ENCODE results near the gene ACOXL.

Gene ACOXL

DNA sequence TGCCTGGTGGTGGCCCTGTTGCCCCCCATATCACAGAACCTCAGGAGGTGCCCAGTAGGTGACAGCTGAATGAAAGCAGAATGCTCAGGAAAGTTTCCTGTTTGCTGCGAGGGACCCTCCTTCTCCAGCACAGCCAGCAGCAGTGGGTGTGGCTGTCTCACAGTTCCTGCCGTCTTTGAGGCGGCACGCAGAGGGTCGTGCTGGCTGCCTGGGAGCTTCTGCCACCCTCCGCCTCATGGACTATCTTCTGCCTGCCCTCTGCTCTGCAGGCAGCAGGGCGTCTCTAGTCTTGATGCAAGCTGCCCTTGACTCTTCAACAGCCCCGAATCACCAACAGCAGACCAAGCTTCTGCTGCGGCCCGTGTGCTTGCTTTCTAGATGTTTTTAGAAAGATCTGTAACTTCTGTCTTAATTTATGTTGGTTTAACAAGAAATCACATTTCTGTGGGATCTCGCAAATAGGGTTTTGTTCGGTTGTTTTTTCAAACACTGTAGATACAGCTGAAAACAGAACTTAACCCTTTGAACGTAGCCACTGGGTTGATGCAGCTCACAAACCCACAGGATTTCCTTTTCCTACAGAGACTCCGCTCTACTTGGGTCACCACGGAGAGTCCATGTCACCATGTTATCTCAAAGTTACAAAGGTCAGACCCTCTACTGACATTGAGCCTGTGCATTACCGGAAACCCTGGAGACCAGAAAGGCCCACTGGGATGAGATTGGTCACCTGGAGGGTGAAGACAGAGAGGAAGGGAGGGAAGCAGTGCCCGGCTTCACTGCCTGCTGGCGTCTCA lies 144.9 kb downstream of the ACOXL start:
- no peak for DNase-seq

- DNase-seq, result no peak
These were observed 145.8 kb downstream of the ACOXL start for GRCh38 chr2:110878150-110878549.

- DNase-seq, result no peak
These were observed 149.5 kb downstream of the ACOXL start for GRCh38 chr2:110881908-110882307.

- DNase-seq, result no peak
These were observed 151.0 kb downstream of the ACOXL start for GRCh38 chr2:110883406-110883805.

GRCh38 chr2:110885256-110885655 lies 152.9 kb downstream of the ACOXL start:
- DNase-seq, result no peak

DNA sequence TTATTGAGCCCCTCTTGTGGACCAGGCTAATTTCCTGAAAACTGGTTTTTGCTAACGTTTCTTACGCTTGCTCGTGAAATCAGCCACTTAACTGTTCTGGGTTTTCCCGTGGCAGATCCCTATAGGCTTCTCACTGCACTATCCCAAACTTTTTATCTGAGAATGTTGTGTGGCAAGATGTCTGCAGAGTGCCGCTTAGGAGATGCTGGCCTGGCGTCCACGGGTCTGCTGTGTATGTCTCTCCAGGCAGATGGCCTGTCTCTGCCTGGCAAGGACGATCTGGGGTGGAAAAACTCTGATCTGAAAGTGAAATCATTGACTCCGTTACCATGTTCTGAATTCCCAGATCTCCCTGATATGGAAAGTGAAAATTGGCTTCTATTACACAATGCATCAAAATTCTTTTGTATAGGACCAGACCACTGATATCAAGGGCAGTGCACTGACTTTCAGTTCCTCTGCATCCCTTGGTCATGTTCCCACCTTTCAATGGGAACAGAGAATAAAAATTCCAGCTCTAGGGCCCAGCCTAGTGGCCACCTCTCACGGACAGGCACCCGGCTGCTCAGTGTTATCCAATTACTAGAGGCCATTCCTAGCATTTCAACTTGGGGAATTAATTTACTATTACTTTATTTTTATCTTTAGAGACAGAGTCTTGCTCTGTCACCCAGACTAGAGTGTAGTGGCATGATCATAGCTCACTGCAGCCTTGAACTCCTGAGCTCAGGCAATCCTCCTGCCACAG lies 154.6 kb downstream of the ACOXL start:
- no peak for DNase-seq

GRCh38 chr2:110888411-110888810 lies 156.0 kb downstream of the ACOXL start:
- no peak for DNase-seq

GRCh38 chr2:110891626-110892025 lies 159.3 kb downstream of the ACOXL start:
- no peak for DNase-seq

DNA sequence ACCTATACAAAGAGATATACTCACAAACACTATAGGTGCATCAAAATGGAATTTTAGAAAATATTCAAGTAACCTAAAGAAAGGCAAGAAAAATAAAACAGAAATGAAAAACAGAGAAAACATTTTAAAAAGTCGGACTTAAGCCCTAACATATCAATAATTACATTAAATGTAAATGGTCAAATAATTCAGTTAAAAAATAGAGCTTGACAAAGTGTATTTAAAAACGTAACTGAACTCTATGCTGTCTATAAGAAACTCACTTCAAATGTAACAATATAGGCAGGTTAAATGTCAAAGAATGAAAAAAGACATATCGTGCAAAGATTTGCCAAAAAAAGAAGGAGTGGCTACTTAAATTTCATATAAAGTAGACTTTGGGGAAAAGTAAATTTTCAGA lies 163.9 kb downstream of the ACOXL start:
- DNase-seq, result no peak

DNA sequence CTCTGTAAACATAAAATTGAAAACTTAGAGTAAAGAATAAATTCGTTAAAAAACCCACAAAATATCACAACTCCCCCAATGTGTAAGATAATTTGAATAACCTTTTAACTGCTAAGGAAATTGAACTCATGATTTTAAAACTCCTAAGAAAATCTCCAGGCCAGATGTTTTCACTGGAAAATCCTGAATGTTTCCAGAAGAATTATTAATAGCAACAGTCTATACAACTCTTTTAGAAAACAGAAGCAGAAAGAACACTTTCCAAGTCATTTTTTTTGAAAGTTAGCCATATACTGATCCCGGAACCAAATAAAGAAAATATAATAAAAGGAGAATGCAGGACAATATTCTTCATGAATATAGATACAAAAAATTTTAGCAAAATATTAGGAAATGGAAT lies 165.6 kb downstream of the ACOXL start:
- DNase-seq, result no peak

DNA sequence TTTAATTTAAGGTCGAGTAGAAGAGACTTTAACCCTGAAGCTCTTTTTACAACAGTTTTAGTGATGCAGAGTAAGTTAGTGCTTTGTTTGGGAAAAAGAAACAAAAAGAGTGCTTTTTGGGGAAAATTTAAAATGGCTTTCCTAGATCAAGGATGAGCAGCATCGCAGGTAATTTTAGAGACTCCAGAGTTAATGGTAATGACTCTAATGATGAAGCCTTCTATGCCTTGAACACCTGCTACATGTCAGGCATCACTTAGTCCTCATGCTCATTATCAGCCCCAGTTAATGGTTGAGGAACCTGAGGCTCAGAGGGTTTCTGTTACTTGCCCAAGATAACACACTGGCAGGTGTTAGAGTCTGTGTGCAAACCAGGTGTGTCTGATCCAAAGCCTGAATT lies 167.8 kb downstream of the ACOXL start:
- DNase-seq, result no peak

DNA sequence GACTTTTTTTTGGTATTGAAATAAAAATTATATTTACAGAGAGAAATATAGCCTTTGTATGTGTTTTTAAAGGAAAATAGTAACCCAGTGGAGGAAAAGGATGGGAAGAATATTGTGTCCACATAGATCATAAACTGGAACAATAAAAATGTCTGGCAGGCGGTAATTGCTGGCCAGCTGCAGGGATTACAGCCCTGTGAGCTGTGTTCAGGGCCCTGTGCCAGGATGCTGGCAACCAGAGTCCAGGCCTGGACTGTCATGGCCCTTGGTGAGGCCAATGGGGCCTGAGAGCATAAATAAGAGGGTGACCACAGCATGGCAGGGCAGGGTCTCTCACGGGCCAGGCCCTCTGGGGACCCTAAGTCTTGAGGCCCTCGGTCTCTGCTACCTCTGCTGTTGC lies 171.2 kb downstream of the ACOXL start:
- DNase-seq, result no peak

DNA sequence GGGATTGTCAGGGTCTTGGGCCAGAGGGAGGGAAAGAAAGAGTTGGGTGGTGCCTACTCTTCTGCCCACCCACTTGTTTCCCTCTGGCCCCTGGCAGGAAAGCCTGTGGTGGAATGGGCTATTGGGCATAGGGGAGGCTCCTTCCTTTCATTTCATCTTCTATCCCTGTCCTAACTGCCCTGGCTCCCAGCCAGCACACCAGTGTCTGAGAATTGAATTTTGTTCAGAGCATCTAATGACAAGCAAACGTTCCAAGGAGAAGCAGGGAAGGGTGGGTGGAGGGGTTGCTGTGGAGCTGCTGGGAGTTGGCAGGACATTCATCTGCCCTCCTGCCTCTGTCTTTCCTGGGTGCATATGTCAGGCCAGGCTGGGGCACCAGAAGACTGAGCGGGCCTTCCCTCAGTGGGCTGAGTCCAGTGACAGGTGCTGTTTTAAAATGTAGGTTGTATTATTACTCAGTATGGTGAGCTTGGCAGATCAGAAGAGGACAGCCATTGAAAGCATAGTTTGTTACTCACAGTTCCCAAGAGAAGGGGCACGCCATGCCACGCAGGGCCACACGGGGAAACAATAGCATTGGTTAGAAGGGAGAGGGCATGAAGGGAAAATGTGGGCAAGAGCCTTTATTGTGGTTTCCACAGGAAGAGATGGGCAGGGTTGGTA lies 171.9 kb downstream of the ACOXL start:
- no peak for DNase-seq

- no peak for DNase-seq
These were observed 172.4 kb downstream of the ACOXL start for GRCh38 chr2:110904779-110905148.

DNA sequence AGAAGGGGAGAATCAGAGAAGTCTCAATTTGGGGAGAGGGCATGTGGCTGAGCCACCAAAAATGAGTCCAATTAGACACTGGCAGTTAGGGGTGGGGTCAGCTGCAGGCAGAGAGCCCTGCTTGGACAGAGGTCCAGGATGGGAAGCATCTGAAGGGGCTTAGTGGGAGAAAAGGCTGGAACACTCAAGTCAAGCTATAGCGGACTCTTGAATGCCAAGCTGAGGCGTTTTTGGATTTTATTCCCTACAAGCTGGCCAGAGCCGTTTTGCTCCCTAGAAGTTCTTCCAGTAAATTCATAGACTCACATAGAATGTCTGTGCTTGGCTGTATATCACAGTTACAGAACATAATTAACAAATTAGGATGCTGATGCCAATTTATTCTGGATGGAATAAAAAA lies 172.8 kb downstream of the ACOXL start:
- DNase-seq, result no peak

DNA sequence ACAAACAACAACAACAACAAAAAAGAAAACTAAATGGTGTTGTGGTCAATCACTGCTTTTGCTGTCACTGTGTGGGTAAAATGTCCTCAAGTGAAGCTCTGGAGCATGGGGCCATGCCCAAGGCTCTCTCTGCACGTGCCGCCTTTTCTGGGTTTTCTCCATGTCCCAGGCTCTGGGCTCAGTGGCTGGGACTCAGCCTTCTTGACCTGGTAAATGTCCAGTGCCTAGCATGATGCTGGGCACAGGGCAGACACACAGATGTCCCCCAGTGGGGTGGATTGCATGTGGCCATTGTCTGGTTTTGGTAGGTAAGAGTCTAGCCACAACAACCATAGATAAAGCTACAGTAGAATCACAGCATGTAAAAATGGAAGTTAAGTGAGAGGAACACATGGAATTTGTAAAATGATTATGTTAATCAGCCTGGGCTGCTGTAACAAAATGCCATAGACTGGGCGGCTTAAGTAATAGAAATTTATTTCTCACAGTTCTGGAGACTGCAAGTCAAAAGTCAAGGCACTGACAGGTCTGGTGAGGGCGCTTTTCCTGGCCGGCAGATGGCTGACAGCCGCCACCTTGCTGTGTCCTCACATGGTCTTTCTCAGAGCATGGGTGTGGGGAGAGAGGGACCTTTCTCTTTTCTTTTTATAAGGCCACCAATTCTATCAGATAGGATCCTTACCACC lies 174.4 kb downstream of the ACOXL start:
- no peak for DNase-seq

DNA sequence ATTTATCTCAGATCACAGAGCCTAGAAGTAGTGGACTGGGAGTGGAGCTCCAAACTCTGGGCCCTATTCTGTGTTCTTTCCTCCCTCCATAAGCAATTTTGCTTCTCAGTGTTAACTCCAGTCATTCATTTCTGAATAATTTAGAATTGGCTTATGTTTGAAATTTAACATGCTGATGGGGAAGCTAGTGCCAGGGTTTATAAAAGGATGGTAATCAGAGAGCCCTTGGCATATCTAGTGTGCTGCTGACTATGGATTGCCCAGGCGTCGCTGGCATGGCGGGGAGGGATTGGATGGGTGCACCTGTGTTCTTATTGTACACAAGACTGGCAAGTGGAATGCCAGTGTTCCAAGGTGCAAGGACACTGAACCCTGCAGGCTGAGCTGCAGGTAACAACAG lies 177.1 kb downstream of the ACOXL start:
- DNase-seq, result no peak

DNA sequence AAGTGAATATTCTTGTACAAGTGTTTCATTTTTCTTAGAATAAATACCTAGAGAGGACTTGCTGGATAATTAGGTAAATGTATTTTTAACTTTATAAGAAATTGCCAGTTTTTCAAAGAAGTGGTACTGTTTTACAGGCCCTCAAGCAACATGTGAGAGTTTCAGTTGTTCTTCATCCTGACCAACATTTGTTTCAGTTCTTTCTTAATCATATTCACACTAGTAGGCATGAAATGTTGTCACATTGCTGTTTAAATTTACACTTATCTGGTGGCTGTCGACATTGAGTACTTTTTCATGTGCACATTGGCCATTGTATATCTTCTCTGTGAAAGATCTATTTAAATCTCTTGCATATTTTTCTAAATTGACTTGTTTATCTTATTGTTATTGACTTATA lies 178.1 kb downstream of the ACOXL start:
- DNase-seq, result no peak

- no peak for DNase-seq
These were observed 187.4 kb downstream of the ACOXL start for GRCh38 chr2:110919738-110920137.

DNA sequence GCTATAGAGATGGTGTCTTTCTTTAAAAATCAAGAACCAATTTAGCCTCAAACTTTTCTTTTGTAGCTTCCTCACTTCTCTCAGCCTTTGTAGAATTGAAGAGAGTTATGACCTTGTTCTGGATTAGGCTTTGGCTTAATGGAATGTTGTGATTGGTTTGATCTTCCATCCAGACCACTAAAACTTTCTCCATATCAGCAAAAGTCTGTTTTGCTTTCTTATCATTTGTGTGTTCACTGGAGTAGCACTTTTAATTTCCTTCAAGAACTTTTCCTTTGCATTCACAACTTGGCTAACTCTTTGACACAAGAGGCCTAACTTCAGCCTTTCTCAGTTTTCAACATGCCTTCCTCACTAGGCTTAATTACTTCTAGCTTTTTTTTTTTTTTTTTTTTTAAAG lies 193.1 kb downstream of the ACOXL start:
- no peak for DNase-seq

- no peak for DNase-seq
These were observed 195.2 kb downstream of the ACOXL start for GRCh38 chr2:110927526-110927925.

- DNase-seq, result no peak
These were observed 197.2 kb downstream of the ACOXL start for GRCh38 chr2:110929528-110929927.

- DNase-seq, result no peak
These were observed 199.3 kb downstream of the ACOXL start for GRCh38 chr2:110931648-110932047.

All from activated CD4-positive, alpha-beta T cell treated with anti-CD3 and anti-CD28 coated beads, Interleukin-2, amount 50 U/mL, for 4 hours (primary cell).